Iris pigment epithelial cell (primary cell): ENCODE measurements around the gene DNAH10.

Experiments used
- DNase-seq: peaks from one replicate; pipeline ENCODE4 v3.0.0-alpha.2; 2011; ENCODE audit warnings: low read depth

The DNAH10 gene

GRCh38 chr12:123889848-123890535 lies 127.9 kb downstream of the DNAH10 start:
- DNase-seq, result no peak

GRCh38 chr12:123890536-123890902 lies 128.4 kb downstream of the DNAH10 start:
- DNase-seq, result no peak

GRCh38 chr12:123891011-123891410 lies 128.9 kb downstream of the DNAH10 start:
- DNase-seq, result no peak

GRCh38 chr12:123891516-123892179 lies 129.5 kb downstream of the DNAH10 start:
- peak; percentile 13 for DNase-seq

- DNase-seq, result no peak
These were observed 130.1 kb downstream of the DNAH10 start for GRCh38 chr12:123892180-123892559.

GRCh38 chr12:123892853-123893252 lies 130.8 kb downstream of the DNAH10 start:
- DNase-seq, result no peak

GRCh38 chr12:123893276-123893675 lies 131.2 kb downstream of the DNAH10 start:
- DNase-seq, result no peak

GRCh38 chr12:123894823-123895345 lies 132.8 kb downstream of the DNAH10 start:
- peak; percentile 43 for DNase-seq

GRCh38 chr12:123895451-123895850 lies 133.3 kb downstream of the DNAH10 start:
- no peak for DNase-seq

GRCh38 chr12:123896767-123897166 lies 134.7 kb downstream of the DNAH10 start:
- DNase-seq, result peak; percentile 34

- peak; percentile 78 for DNase-seq
These were observed 135.1 kb downstream of the DNAH10 start for GRCh38 chr12:123897221-123897620.

GRCh38 chr12:123898673-123899072 lies 136.6 kb downstream of the DNAH10 start:
- DNase-seq, result no peak

- no peak for DNase-seq
These were observed 137.3 kb downstream of the DNAH10 start for GRCh38 chr12:123899368-123899767.

GRCh38 chr12:123900871-123901376 lies 138.8 kb downstream of the DNAH10 start:
- DNase-seq, result peak; percentile 65

- no peak for DNase-seq
These were observed 140.7 kb downstream of the DNAH10 start for GRCh38 chr12:123902821-123903220.

- DNase-seq, result no peak
These were observed 141.4 kb downstream of the DNAH10 start for GRCh38 chr12:123903301-123904065.

GRCh38 chr12:123905319-123905925 lies 143.3 kb downstream of the DNAH10 start:
- peak; percentile 81 for DNase-seq

- no peak for DNase-seq
These were observed 144.8 kb downstream of the DNAH10 start for GRCh38 chr12:123906711-123907420.

GRCh38 chr12:123907726-123908476 lies 145.8 kb downstream of the DNAH10 start:
- DNase-seq, result no peak

- DNase-seq, result no peak
These were observed 147.0 kb downstream of the DNAH10 start for GRCh38 chr12:123908884-123909725.
